H1 (cell line): Measurements from ENCODE around the gene PTPN1. TPM values are rescaled to one million over a fixed set of nuclear protein-coding genes. Genes with fewer than 3 reads are reported as not detected.

Experiments used
- CTCF ChIA-PET: fragments of 300-600 bp; sonication (Branson Sonifier 250); formaldehyde crosslinking; loops from one replicate; lab custom pipeline; 2021; ENCODE audit not compliant: partially characterized antibody; lab: Charles Lee
- POLR2A ChIA-PET: fragments of 300-600 bp; sonication (Branson Sonifier 250); formaldehyde crosslinking; loops from one replicate; lab custom pipeline; 2021; ENCODE audit warnings: inconsistent platforms; ENCODE audit not compliant: partially characterized antibody; lab: Charles Lee
- DNase-seq, 2 experiments: peaks; one replicate each; pipeline versions ENCODE4 v3.0.0 to v3.0.0-alpha.2; 2010 to 2022; ENCODE audit warnings: low spot score in 2 of 2, low read depth in 1 of 2, mixed read lengths in 1 of 2
- FAIRE-seq: peaks from 2 replicates; lab custom pipeline; 2011; peaks lifted over from hg19 to GRCh38; lab: Jason Lieb, UNC
- H2AFZ ChIP-seq: 2 replicates; pipeline ENCODE4 v1.8.1; 2012; ENCODE audit warnings: low read length, inconsistent platforms
- H2AK5ac ChIP-seq: 2 replicates; pipeline ENCODE4 v1.6.1; 2013; ENCODE audit warnings: low read depth, low read length
- H2BK120ac ChIP-seq: replicated peaks from 2 replicates; pipeline ENCODE3; 2013; ENCODE audit warnings: low read depth, low read length, inconsistent platforms
- H2BK12ac ChIP-seq: 2 replicates; pipeline ENCODE4 v1.6.1; 2013; ENCODE audit warnings: low read depth, low read length
- H2BK15ac ChIP-seq: 2 replicates; pipeline ENCODE4 v1.6.1; 2013; ENCODE audit warnings: low read length
- H2BK20ac ChIP-seq: 2 replicates; pipeline ENCODE4 v1.6.1; 2013; ENCODE audit warnings: low read length
- H2BK5ac ChIP-seq: 2 replicates; pipeline ENCODE4 v1.6.1; 2013; ENCODE audit warnings: low read depth, low read length
- H3K14ac ChIP-seq: 2 replicates; pipeline ENCODE4 v1.6.1; 2013; ENCODE audit warnings: inconsistent platforms; ENCODE audit not compliant: insufficient read length
- H3K18ac ChIP-seq: 2 replicates; pipeline ENCODE4 v1.6.1; 2013; ENCODE audit warnings: low read length; ENCODE audit errors: extremely low read depth
- H3K23ac ChIP-seq: 2 replicates; pipeline ENCODE4 v1.6.1; 2013; ENCODE audit warnings: inconsistent platforms; ENCODE audit not compliant: insufficient read length
- H3K23me2 ChIP-seq: 2 replicates; pipeline ENCODE4 v1.6.1; 2013; ENCODE audit warnings: low read depth, low read length
- H3K27ac ChIP-seq: 2 replicates; pipeline ENCODE4 v1.6.1; 2011; ENCODE audit warnings: low read depth, low read length, inconsistent platforms
- H3K27me3 ChIP-seq, 4 experiments: replicated peaks in 1 of 4; 1 replicate in 1 of 4; 2 replicates in 3 of 4; pipeline versions ENCODE4 v1.6.1 to v1.8.1; 2011 to 2013; ENCODE audit warnings: low read length in 3 of 4, mild to moderate bottlenecking in 3 of 4, inconsistent platforms in 2 of 4, mixed read lengths in 2 of 4, moderate library complexity in 1 of 4; ENCODE audit not compliant: control insufficient read depth in 3 of 4, insufficient read depth in 3 of 4; ENCODE audit errors: extremely low read depth in 1 of 4
- H3K36me3 ChIP-seq, 4 experiments: 2 replicates each; pipeline versions ENCODE4 v1.6.1 to v1.8.1; 2011 to 2013; ENCODE audit warnings: mild to moderate bottlenecking in 4 of 4, low read length in 3 of 4, moderate library complexity in 2 of 4, control low read depth in 1 of 4, inconsistent platforms in 1 of 4; ENCODE audit not compliant: insufficient read depth in 4 of 4, control insufficient read depth in 2 of 4
- H3K4ac ChIP-seq: replicated peaks from 2 replicates; pipeline ENCODE3; 2013; ENCODE audit warnings: low read length, low read depth, mixed read lengths, inconsistent platforms; ENCODE audit not compliant: insufficient read length
- H3K4me1 ChIP-seq, 4 experiments: replicated peaks in 1 of 4; 1 replicate in 1 of 4; 2 replicates in 3 of 4; pipeline versions ENCODE4 v1.6.1 to v1.8.1; 2011 to 2013; ENCODE audit warnings: low read length in 3 of 4, inconsistent platforms in 2 of 4, mixed read lengths in 1 of 4; ENCODE audit not compliant: insufficient read depth in 4 of 4, control insufficient read depth in 3 of 4
- H3K4me2 ChIP-seq, 2 experiments: 2 replicates each; pipeline versions ENCODE4 v1.6.1 to v1.8.1; 2011 to 2013; ENCODE audit warnings: low read depth in 2 of 2, low read length in 2 of 2, control low read depth in 1 of 2, inconsistent platforms in 1 of 2, mild to moderate bottlenecking in 1 of 2; ENCODE audit not compliant: insufficient read depth in 1 of 2
- H3K4me3 ChIP-seq, 4 experiments: fragments of 200-600, 300-600 bp in 1 of 4; sonication (generic), shearing (Covaris generic), sonication (Bioruptor Twin) in 1 of 4; 2 replicates each; pipeline versions ENCODE4 v1.5.1 to v1.8.1; 2011 to 2016; ENCODE audit warnings: low read length in 4 of 4, low read depth in 3 of 4, control low read depth in 2 of 4, inconsistent platforms in 2 of 4, mild to moderate bottlenecking in 2 of 4, mixed read lengths in 1 of 4, moderate library complexity in 1 of 4; ENCODE audit not compliant: insufficient read depth in 2 of 4; ENCODE audit errors: extremely low read depth in 1 of 4
- H3K56ac ChIP-seq: replicated peaks from 2 replicates; pipeline ENCODE3; 2013; ENCODE audit warnings: low read depth, mild to moderate bottlenecking, mixed read lengths, low read length, inconsistent platforms; ENCODE audit not compliant: insufficient read length
- H3K79me1 ChIP-seq: 2 replicates; pipeline ENCODE4 v1.6.1; 2013; ENCODE audit warnings: low read depth, low read length, control low read depth
- H3K79me2 ChIP-seq, 2 experiments: 2 replicates each; pipeline versions ENCODE4 v1.6.1 to v1.8.1; 2012 to 2013; ENCODE audit warnings: low read length in 2 of 2, mild to moderate bottlenecking in 2 of 2, inconsistent platforms in 1 of 2; ENCODE audit not compliant: insufficient read depth in 2 of 2, control insufficient read depth in 1 of 2
- H3K9ac ChIP-seq, 4 experiments: replicated peaks in 1 of 4; 1 replicate in 1 of 4; 2 replicates in 3 of 4; pipeline versions ENCODE4 v1.6.1 to v1.8.1; 2011 to 2013; ENCODE audit warnings: low read depth in 3 of 4, low read length in 3 of 4, control low read depth in 2 of 4, mild to moderate bottlenecking in 2 of 4, moderate library complexity in 2 of 4, inconsistent platforms in 1 of 4; ENCODE audit errors: extremely low read depth in 1 of 4
- H3K9me3 ChIP-seq, 2 experiments: 2 replicates each; pipeline versions ENCODE4 v1.6.1 to v1.8.1; 2012 to 2013; ENCODE audit warnings: mild to moderate bottlenecking in 2 of 2, moderate library complexity in 2 of 2, control low read depth in 1 of 2, inconsistent platforms in 1 of 2, low read depth in 1 of 2, low read length in 1 of 2, mixed read lengths in 1 of 2; ENCODE audit not compliant: insufficient read depth in 2 of 2
- H4K20me1 ChIP-seq, 2 experiments: replicated peaks in 1 of 2; 2 replicates each; pipeline versions ENCODE3 to v1.8.1; 2011 to 2013; ENCODE audit warnings: inconsistent platforms in 2 of 2, low read length in 2 of 2, mild to moderate bottlenecking in 1 of 2; ENCODE audit not compliant: insufficient read depth in 2 of 2, control insufficient read depth in 1 of 2
- H4K5ac ChIP-seq: 2 replicates; pipeline ENCODE4 v1.6.1; 2013; ENCODE audit warnings: low read length, low read depth, mixed read lengths, inconsistent platforms; ENCODE audit not compliant: insufficient read length
- H4K8ac ChIP-seq: 2 replicates; pipeline ENCODE4 v1.8.0; 2013; ENCODE audit warnings: mild to moderate bottlenecking, moderate library complexity, low read length, inconsistent platforms; ENCODE audit not compliant: insufficient read depth; ENCODE audit errors: extremely low read depth
- H4K91ac ChIP-seq: replicated peaks from 2 replicates; pipeline ENCODE3; 2013; ENCODE audit warnings: low read length, mixed read lengths, inconsistent platforms; ENCODE audit not compliant: insufficient read length
- E2F6 ChIP-seq: IDR thresholded peaks from 2 replicates; pipeline ENCODE4 v1.6.1; 2012; ENCODE audit warnings: inconsistent platforms
- GTF2F1 ChIP-seq: IDR thresholded peaks from 2 replicates; pipeline ENCODE4 v1.6.1; 2012; ENCODE audit warnings: low read depth, low read length, improper control_type of control experiment, borderline replicate concordance
- KDM1A ChIP-seq: fragments of 200-600, 300-600 bp; sonication (generic); IDR thresholded peaks from 2 replicates; pipeline ENCODE4 v1.7.1; 2016; ENCODE audit warnings: mild to moderate bottlenecking, low read length, borderline replicate concordance
- SP2 ChIP-seq: IDR thresholded peaks from 2 replicates; pipeline ENCODE4 v1.6.1; 2012; ENCODE audit warnings: mild to moderate bottlenecking, low read length, inconsistent platforms
- SRF ChIP-seq: IDR thresholded peaks from 2 replicates; pipeline ENCODE4 v1.6.1; 2011; ENCODE audit warnings: mild to moderate bottlenecking, low read depth, low read length, moderate library complexity
- TBP ChIP-seq: IDR thresholded peaks from 2 replicates; pipeline ENCODE4 v1.6.1; 2011; ENCODE audit warnings: low read depth, low read length, improper control_type of control experiment
- WGBS, 2 experiments: shearing (Covaris generic) in 1 of 2; methylation state at CpG; one replicate each; pipeline versions ENCODE4 v1.1.6 to v1.1.7; 2013 to 2015; ENCODE audit warnings: low lambda C conversion rate in 2 of 2, mixed read lengths in 2 of 2, inconsistent platforms in 1 of 2, low coverage in 1 of 2, missing lambda C conversion rate in 1 of 2; ENCODE audit not compliant: insufficient replicate concordance in 2 of 2, insufficient coverage in 1 of 2, insufficient read length in 1 of 2; ENCODE audit errors: extremely low coverage in 1 of 2, missing lambda C conversion rate in 1 of 2; 5-methylcytosine and 5-hydroxymethylcytosine counted together
- polyA plus RNA-seq, 7 experiments: library from polyadenylated mRNA; depleted of rRNA in 3 of 7; stranded (reverse) in 5 of 7; unstranded in 2 of 7; fragments of >200 nt in 5 of 7; fragments of 200-250 nt in 2 of 7; gene quantifications; 1 replicate in 5 of 7; 2 replicates in 1 of 7; 4 replicates in 1 of 7; pipeline versions ENCODE4 v1.2.1 to v1.2.3, GENCODE V29; 2011 to 2013; ENCODE audit warnings: missing spikeins in 2 of 7, mixed read lengths in 2 of 7
- total RNA-seq: library from RNA; stranded (reverse); fragmentation: NEBNext Ultra II Directional; extraction: Animal tissue kit (Norgen Biotek cat#: 25700); gene quantifications from 2 replicates; pipeline ENCODE4 v1.2.1, GENCODE V29; 2021

Gene PTPN1
- total and polyA plus RNA-seq, 2 of the 8 experiments (the other 6 are each of a cell fraction or from before 2014, with no cell fraction given) = 18.6 to 32.1 TPM

- no peak overlapping the region for H3K4me3 ChIP-seq
- no peak overlapping the region for H2AK5ac ChIP-seq
- no peaks in the 10 kb centered on the region; a peak in 2 of 7 replicates for H3K27me3 ChIP-seq
- no peak overlapping the region for H4K8ac ChIP-seq
- H3K18ac ChIP-seq = no peak overlapping the region
- no peaks in the 10 kb centered on the region for H3K79me2 ChIP-seq
- no peak overlapping the region for H2BK12ac ChIP-seq
- DNase-seq (no peak), FAIRE-seq (no peak)
- no peaks in the 10 kb centered on the region for H3K9me3 ChIP-seq
- no peaks in the 10 kb centered on the region for H4K20me1 ChIP-seq
- no peak overlapping the region for H4K91ac ChIP-seq
- H3K23ac ChIP-seq = no peak overlapping the region
- no peak overlapping the region for H3K56ac ChIP-seq
- H3K36me3 ChIP-seq = no peaks in the 10 kb centered on the region
- H3K4me1 ChIP-seq = no peaks in the 10 kb centered on the region
- H3K79me1 ChIP-seq = no peaks in the 10 kb centered on the region
- no peak overlapping the region for H3K14ac ChIP-seq
- no peak overlapping the region for H2BK120ac ChIP-seq
- WGBS, 2 experiments = 86% methylated on average over 8 of the region's 8 CpGs; no CpG with 5 or more reads in 1 of the 2 experiments
- H2BK15ac ChIP-seq = no peak overlapping the region
- POLR2A ChIA-PET = interaction anchor here (0.6 kb wide), 1 partner anchor 66 kb away, joined by 3 read pairs; no protein-coding TSS in a partner anchor
- TF ChIP-seq KDM1A = no peak
- TF ChIP-seq SRF = no peak
- no peak for TF ChIP-seq SP2
- TF ChIP-seq E2F6 = no peak
- no peak for TF ChIP-seq TBP
- no peak for TF ChIP-seq GTF2F1
- no peak overlapping the region for H3K4me2 ChIP-seq
- H4K5ac ChIP-seq = no peak overlapping the region
- H2BK20ac ChIP-seq = no peak overlapping the region
- no peak overlapping the region for H2BK5ac ChIP-seq
- H3K27ac ChIP-seq = no peak overlapping the region
- CTCF ChIA-PET = interaction anchor here (0.6 to 1.3 kb wide), 3 partner anchors 14 to 175 kb away, joined by 3 to 6 read pairs (median 4); no protein-coding TSS in a partner anchor
- no peak overlapping the region for H3K4ac ChIP-seq
- no peaks in the 10 kb centered on the region for H3K23me2 ChIP-seq
- no peak overlapping the region for H2AFZ ChIP-seq
- H3K9ac ChIP-seq = no peak overlapping the region
These were observed 18.1 kb upstream of the PTPN1 start for GRCh38 chr20:50491926-50492634.
